Colonic mucosa (tissue), 4 donors: ENCODE measurements around the gene SLC8B1. TPM values are rescaled to one million over a fixed set of nuclear protein-coding genes. Genes with fewer than 3 reads are reported as not detected.

Source experiments
- DNase-seq: peaks from one replicate; pipeline ENCODE4 v3.0.0-alpha.2; 2020
- H3K27ac ChIP-seq: fragments of 200-600 bp; one replicate; pipeline ENCODE4 v1.8.0; 2021
- H3K27me3 ChIP-seq: fragments of 200-600 bp; one replicate; pipeline ENCODE4 v1.8.0; 2021
- H3K36me3 ChIP-seq: fragments of 200-600 bp; one replicate; pipeline ENCODE4 v1.8.0; 2021
- H3K4me1 ChIP-seq: fragments of 200-600 bp; one replicate; pipeline ENCODE4 v1.8.0; 2021; ENCODE audit warnings: mild to moderate bottlenecking
- H3K4me3 ChIP-seq: fragments of 200-600 bp; one replicate; pipeline ENCODE4 v1.8.0; 2021
- H3K9ac ChIP-seq, 2 donors: one replicate each; pipeline ENCODE4 v1.7.0; 2013; ENCODE audit warnings: control low read depth in 2 of 2, low read depth in 2 of 2, low read length in 2 of 2
- H3K9me3 ChIP-seq: fragments of 200-600 bp; one replicate; pipeline ENCODE4 v1.8.0; 2021
- intact Hi-C: fragments of 100-400 bp; cut with DNase I; formaldehyde crosslinking; loops from one replicate; pipeline ENCODE4 v1.14.1; 2022
- total RNA-seq, 2 donors: library from RNA; stranded (reverse); fragmentation: NEBNext Ultra II Directional in 1 of 2; extraction: Animal tissue kit (Norgen Biotek cat#: 25700) in 1 of 2; gene quantifications; one replicate each; pipeline ENCODE4 v1.2.1, GENCODE V29; 2021
- TF ChIP-seq, protein P1 (sequence below): fragments of 200-600 bp; IDR thresholded peaks from one replicate; pipeline ENCODE4 v1.8.0; 2022; ENCODE audit warnings: antibody characterized with exemption, mild to moderate bottlenecking
- donor health status: healthy.
- donor health status: DM: no; HTN: no; CAD: no.
- donor health status: DM: no; HTN: no; CAD: no.

Gene SLC8B1
- total RNA-seq, 2 donors from 2014 or later, result 34.3 to 44.1 TPM

DNA sequence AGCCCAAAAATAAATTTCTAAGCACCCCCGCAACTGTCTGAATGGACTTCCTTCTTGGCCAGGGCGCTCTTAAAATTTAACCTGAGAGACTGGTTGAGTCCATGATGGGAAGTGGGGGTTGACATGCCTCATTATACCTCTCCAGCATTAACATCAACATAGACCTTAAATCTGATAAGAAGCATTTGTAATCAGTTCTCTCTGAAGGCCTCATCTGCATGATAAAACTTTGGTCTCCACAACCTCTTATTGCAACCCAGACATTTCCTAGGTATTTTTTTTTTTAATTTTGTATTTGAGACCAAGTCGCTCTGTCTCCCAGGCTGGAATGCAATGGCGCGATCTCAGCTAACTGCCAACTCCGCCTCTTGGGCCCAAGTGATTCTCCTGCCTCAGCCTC, 10.4 kb upstream of the SLC8B1 start:
- Histone ChIP-seq H3K36me3 (no peaks in the 10 kb centered on the region), H3K9ac (no peak overlapping the region), H3K4me1 (no peaks in the 10 kb centered on the region), H3K4me3 (no peak overlapping the region), H3K27me3 (no peaks in the 10 kb centered on the region), H3K9me3 (no peaks in the 10 kb centered on the region), H3K27ac (no peak overlapping the region)
- TF ChIP-seq, protein P1, sequence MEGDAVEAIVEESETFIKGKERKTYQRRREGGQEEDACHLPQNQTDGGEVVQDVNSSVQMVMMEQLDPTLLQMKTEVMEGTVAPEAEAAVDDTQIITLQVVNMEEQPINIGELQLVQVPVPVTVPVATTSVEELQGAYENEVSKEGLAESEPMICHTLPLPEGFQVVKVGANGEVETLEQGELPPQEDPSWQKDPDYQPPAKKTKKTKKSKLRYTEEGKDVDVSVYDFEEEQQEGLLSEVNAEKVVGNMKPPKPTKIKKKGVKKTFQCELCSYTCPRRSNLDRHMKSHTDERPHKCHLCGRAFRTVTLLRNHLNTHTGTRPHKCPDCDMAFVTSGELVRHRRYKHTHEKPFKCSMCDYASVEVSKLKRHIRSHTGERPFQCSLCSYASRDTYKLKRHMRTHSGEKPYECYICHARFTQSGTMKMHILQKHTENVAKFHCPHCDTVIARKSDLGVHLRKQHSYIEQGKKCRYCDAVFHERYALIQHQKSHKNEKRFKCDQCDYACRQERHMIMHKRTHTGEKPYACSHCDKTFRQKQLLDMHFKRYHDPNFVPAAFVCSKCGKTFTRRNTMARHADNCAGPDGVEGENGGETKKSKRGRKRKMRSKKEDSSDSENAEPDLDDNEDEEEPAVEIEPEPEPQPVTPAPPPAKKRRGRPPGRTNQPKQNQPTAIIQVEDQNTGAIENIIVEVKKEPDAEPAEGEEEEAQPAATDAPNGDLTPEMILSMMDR, result no peak
- no peak for DNase-seq
- intact Hi-C loops, result no loop called here

DNA sequence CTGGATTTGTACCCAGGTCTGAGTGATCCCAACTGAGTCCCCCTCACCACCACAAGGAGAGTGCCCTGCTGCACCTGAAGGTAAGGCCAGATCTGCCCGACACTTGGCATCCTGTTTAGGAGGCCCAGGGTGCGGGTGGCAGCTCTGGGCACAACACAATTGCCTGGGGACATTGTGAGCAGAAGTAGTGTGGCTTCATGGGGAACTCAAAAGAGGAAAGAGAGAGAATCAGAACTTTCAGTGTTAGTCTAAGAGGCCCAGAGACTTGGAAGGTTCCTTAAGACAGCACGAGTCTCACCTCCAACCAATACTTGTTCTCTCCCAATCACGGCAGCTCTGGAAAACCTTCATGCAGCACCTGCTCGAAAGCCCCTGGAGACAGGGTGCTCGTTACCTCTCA, 6.6 kb upstream of the SLC8B1 start:
- Histone ChIP-seq H3K4me1 (no peaks in the 10 kb centered on the region), H3K9me3 (no peaks in the 10 kb centered on the region), H3K27ac (no peak overlapping the region), H3K27me3 (no peaks in the 10 kb centered on the region), H3K36me3 (no peaks in the 10 kb centered on the region), H3K4me3 (no peak overlapping the region), H3K9ac (no peak overlapping the region)
- TF ChIP-seq, protein P1, result no peak
- no peak for DNase-seq
- intact Hi-C loops, result no loop called here

DNA sequence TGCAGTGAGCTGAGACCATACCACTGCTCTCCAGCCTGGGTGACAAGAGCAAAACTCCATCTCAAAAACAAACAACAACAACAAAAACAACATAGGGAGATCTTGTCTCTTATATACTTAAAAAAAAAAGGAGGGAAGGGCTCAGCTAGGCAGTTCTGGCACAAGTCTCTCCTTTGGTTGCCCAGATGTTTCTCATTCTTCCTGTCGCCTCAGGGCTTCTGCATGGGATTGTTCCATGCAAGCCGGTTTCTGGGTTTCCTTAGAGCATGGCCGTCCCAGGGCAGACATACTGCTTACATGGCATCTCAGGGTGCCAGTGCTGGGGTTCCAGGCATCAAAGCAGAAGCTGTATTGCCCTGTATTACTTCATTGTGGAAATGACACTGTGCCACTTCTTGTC, 5.2 kb upstream of the SLC8B1 start:
- TF ChIP-seq, protein P1, result no peak
- Histone ChIP-seq H3K4me3 (no peak overlapping the region), H3K36me3 (no peaks in the 10 kb centered on the region), H3K9me3 (no peaks in the 10 kb centered on the region), H3K9ac (no peak overlapping the region), H3K27me3 (no peaks in the 10 kb centered on the region), H3K4me1 (no peaks in the 10 kb centered on the region), H3K27ac (no peak overlapping the region)
- DNase-seq, result no peak
- intact Hi-C loops, result no loop called here

DNA sequence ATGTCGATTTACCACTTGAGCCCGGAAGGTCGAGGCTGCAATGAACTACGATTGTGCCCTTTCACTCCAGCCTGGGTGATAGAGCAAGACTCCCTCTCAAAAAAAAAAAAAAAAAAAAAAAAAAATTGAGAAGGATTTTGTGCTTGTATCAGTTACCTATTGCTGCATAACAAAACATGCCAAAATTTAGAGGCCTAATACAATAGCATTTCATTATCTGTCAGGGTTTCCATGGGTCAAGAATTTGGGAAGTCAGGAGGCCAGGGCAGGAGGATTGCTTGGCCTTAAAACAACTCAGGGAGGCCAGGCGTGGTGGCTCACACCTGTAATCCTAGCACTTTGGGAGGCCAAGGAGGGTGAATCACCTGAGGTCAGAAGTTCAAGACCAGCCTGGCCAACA, 4.6 kb upstream of the SLC8B1 start:
- TF ChIP-seq, protein P1, result no peak
- H3K4me3 ChIP-seq, result no peak overlapping the region
- H3K9ac ChIP-seq, result no peak overlapping the region
- no peaks in the 10 kb centered on the region for H3K27me3 ChIP-seq
- H3K36me3 ChIP-seq, result no peaks in the 10 kb centered on the region
- H3K27ac ChIP-seq, result no peak overlapping the region
- DNase-seq, result no peak
- H3K9me3 ChIP-seq, result no peaks in the 10 kb centered on the region
- no peaks in the 10 kb centered on the region for H3K4me1 ChIP-seq
- intact Hi-C loops, result no loop called here

DNA sequence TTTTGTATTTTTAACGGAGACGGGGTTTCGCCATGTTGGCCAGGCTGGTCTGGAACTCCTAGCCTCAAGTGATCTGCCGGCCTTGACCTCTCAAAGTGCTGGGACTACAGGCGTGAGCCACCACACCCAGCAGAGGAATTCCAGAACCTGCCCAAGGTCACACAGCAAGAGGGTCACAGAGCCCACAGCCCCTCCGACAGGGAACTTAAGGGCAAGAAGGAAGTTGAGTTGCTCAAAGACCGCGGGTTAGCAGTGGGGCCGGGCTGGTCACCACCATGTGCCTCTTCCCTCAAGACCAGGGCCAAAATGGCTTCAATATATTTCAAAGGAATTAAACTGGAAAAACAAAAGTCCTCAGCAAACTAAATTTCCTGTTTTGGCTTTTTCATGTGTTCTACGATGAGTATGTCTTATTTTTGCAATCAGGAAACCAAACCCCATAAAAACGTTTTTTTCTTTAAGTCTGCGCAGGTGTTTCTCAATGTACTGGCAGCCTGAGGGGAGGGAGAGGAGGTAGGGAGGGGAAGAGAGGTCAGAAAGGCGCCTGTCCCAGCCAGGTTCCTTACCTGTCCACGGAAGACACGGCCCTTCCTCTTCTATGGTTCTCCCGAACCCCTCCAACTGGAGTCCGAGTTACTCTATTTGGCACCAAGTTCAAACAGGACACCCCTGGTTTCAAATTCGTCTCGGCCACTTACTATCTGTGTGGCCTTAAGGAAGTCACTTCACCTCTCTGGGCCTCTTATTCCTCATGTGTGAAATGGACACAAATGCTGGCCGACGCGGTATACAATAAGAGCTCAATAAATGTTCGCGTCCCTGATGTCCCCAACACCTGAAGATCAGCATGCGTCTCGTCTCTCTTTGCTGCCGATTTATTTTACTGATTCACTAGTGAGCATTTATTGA, 778 bp downstream of the SLC8B1 start:
- no peaks in the 10 kb centered on the region for H3K36me3 ChIP-seq
- TF ChIP-seq, protein P1, result no peak
- intact Hi-C loops, result no loop called here
- peak overlapping the region; percentile 90 for H3K27ac ChIP-seq
- H3K9ac ChIP-seq, result peak overlapping the region; percentile 83 to 90
- no peaks in the 10 kb centered on the region for H3K4me1 ChIP-seq
- no peaks in the 10 kb centered on the region for H3K9me3 ChIP-seq
- H3K4me3 ChIP-seq, result peak overlapping the region; percentile 85
- peak; percentile 47 for DNase-seq
- no peaks in the 10 kb centered on the region for H3K27me3 ChIP-seq
